Spleen (tissue), 11 donors: ENCODE measurements around the gene KREMEN1. TPM values are rescaled to one million over a fixed set of nuclear protein-coding genes. Genes with fewer than 3 reads are reported as not detected.

Source experiments
- DNase-seq: peaks from one replicate; pipeline ENCODE4 v3.0.0-alpha.2; 2020
- H3K27ac ChIP-seq, 8 donors: fragments of 200-600 bp; sonication (generic) in 7 of 8; 1 replicate in 4 of 8; 2 replicates in 4 of 8; pipeline versions ENCODE4 v1.5.0 to v1.8.0; 2016 to 2021; ENCODE audit warnings: inconsistent platforms in 4 of 8, mild to moderate bottlenecking in 4 of 8, moderate library complexity in 1 of 8
- H3K27me3 ChIP-seq, 7 donors: fragments of 200-600 bp; sonication (generic) in 6 of 7; replicated peaks in 1 of 7; 1 replicate in 4 of 7; 2 replicates in 3 of 7; pipeline versions ENCODE4 v1.5.0 to v1.8.0; 2016 to 2021; ENCODE audit warnings: inconsistent platforms in 3 of 7, mild to moderate bottlenecking in 1 of 7
- H3K36me3 ChIP-seq, 6 donors: fragments of 200-600 bp; sonication (generic) in 5 of 6; 1 replicate in 4 of 6; 2 replicates in 2 of 6; pipeline versions ENCODE4 v1.5.0 to v1.8.0; 2016 to 2021; ENCODE audit warnings: inconsistent platforms in 2 of 6
- H3K4me1 ChIP-seq, 6 donors: fragments of 200-600 bp; sonication (generic) in 5 of 6; 1 replicate in 3 of 6; 2 replicates in 3 of 6; pipeline versions ENCODE4 v1.5.0 to v1.8.0; 2016 to 2021; ENCODE audit warnings: inconsistent platforms in 3 of 6
- H3K4me3 ChIP-seq, 8 donors: fragments of 200-600 bp; sonication (generic) in 7 of 8; 1 replicate in 4 of 8; 2 replicates in 4 of 8; pipeline versions ENCODE4 v1.5.0 to v1.8.0; 2016 to 2021; ENCODE audit warnings: inconsistent platforms in 4 of 8, mild to moderate bottlenecking in 4 of 8, moderate library complexity in 2 of 8
- H3K9me3 ChIP-seq, 8 donors: fragments of 200-600 bp; sonication (generic) in 7 of 8; 1 replicate in 4 of 8; 2 replicates in 4 of 8; pipeline versions ENCODE4 v1.5.0 to v1.8.0; 2016 to 2021; ENCODE audit warnings: inconsistent platforms in 4 of 8
- POLR2A ChIP-seq, 3 donors: fragments of 450-650 bp; IDR thresholded peaks; one replicate each; pipeline ENCODE4 v1.5.1; 2017; ENCODE audit warnings: antibody characterized with exemption in 3 of 3, mild to moderate bottlenecking in 1 of 3
- POLR2AphosphoS5 ChIP-seq, 3 donors: sonication (generic); formaldehyde crosslinking; IDR thresholded peaks; one replicate each; pipeline ENCODE4 v1.5.1; 2017; ENCODE audit warnings: antibody characterized with exemption in 3 of 3
- WGBS, 5 donors: extraction: QIAGEN DNeasy Blood & Tissue Kit in 3 of 5; methylation state at CpG; one replicate each; pipeline versions ENCODE4 v1.1.5 to v1.1.7; 2013 to 2018; 5-methylcytosine and 5-hydroxymethylcytosine counted together
- intact Hi-C: fragments of 100-400 bp; cut with DNase I; formaldehyde crosslinking; loops from one replicate; pipeline ENCODE4 v1.15.0; 2023; ENCODE audit warnings: low total_unique reads
- polyA plus RNA-seq, 3 donors: library from polyadenylated mRNA; stranded (reverse); fragments of 200-250 nt; gene quantifications; one replicate each; pipeline ENCODE4 v1.2.1, GENCODE V29; 2013
- total RNA-seq, 7 donors: library from RNA; depleted of rRNA in 3 of 7; stranded (reverse); fragments of >200 nt in 3 of 7; fragmentation: NEBNext Ultra II Directional in 4 of 7; extraction: Animal tissue kit (Norgen Biotek cat#: 25700) in 4 of 7; gene quantifications; one replicate each; pipeline versions ENCODE4 v1.1.0 to v1.2.1, GENCODE V29; 2016 to 2021
- TF ChIP-seq, protein P1 (sequence below), 11 experiments: fragments of 200-600 bp in 7 of 11; fragments of 450-650 bp in 4 of 11; sonication (generic) in 4 of 11; IDR thresholded peaks in 8 of 11; conservative IDR thresholded peaks in 3 of 11; 1 replicate in 7 of 11; 2 replicates in 4 of 11; pipeline versions ENCODE4 v1.4.0 to v1.8.0; 2016 to 2021; ENCODE audit warnings: antibody characterized with exemption in 11 of 11, inconsistent platforms in 4 of 11, mild to moderate bottlenecking in 1 of 11
- donor health status: healthy with polysubstance abuse.
- donor health status: DM: no; HTN: no; CAD: no; lungs with moderate emphysema.
- donor health status: DM: no; HTN: no; CAD: no.
- donor health status: Bipolar disorder and iron deficiency.
- donor health status: healthy.
- donor health status: DM: no; HTN: no; CAD: no.
- donor health status: DM: yes; HTN: yes; CAD: no.

The KREMEN1 gene
- total and polyA plus RNA-seq, 10 donors = 1.5 to 41.3 (median 25.1) TPM

DNA sequence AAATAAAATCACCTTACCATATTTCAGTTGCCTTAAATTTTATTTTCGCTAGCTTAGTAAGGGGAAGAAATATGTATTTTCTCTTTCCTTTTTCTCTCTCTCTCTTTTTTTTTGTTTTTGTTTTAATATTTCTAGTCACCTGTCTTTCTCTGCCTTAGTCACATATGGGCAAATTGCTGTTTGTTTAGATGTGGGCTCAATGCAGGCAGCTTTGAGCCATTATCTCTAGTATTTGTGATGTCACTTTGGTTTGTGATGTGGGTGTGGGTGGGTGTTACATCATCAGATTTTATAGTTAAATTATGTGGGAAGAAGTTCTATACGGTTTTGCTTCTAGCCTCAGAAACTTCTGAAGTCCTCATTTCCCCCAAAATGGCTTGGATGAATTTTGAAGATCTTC is 11.1 kb upstream of the KREMEN1 start, which contains the start of gene C22orf31:
Gene C22orf31 (minus strand): TSS at position 59 of the 400 bp plus-strand sequence. CDS start 39 bp downstream, at position 20.
- peaks cover 0 to 24% (median 0%) of the 10 kb centered on the region in 7 donors for H3K27me3 ChIP-seq
- H3K9me3 ChIP-seq = no peaks in the 10 kb centered on the region
- TF ChIP-seq POLR2A (IDR thresholded peaks at IDR 0.05) (no peak), POLR2AphosphoS5 (IDR thresholded peaks at IDR 0.05) (no peak)
- TF ChIP-seq, protein P1, sequence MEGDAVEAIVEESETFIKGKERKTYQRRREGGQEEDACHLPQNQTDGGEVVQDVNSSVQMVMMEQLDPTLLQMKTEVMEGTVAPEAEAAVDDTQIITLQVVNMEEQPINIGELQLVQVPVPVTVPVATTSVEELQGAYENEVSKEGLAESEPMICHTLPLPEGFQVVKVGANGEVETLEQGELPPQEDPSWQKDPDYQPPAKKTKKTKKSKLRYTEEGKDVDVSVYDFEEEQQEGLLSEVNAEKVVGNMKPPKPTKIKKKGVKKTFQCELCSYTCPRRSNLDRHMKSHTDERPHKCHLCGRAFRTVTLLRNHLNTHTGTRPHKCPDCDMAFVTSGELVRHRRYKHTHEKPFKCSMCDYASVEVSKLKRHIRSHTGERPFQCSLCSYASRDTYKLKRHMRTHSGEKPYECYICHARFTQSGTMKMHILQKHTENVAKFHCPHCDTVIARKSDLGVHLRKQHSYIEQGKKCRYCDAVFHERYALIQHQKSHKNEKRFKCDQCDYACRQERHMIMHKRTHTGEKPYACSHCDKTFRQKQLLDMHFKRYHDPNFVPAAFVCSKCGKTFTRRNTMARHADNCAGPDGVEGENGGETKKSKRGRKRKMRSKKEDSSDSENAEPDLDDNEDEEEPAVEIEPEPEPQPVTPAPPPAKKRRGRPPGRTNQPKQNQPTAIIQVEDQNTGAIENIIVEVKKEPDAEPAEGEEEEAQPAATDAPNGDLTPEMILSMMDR (IDR thresholded peaks at IDR 0.05 in 8 of 11, conservative IDR thresholded peaks at IDR 0.05 in 3 of 11) = no peak
- H3K27ac ChIP-seq = no peak within 1 kb of the TSS
- intact Hi-C loops = no loop called here
- peaks cover 0 to 19% (median 0%) of the 10 kb centered on the region in 6 donors for H3K4me1 ChIP-seq
- DNase-seq = no peak
- H3K4me3 ChIP-seq = no peak within 1 kb of the TSS
- 51 to 60% (median 58%) methylated on average over 2 of the region's 2 CpGs for WGBS, 5 donors
- H3K36me3 ChIP-seq = no peaks in the 10 kb centered on the region

DNA sequence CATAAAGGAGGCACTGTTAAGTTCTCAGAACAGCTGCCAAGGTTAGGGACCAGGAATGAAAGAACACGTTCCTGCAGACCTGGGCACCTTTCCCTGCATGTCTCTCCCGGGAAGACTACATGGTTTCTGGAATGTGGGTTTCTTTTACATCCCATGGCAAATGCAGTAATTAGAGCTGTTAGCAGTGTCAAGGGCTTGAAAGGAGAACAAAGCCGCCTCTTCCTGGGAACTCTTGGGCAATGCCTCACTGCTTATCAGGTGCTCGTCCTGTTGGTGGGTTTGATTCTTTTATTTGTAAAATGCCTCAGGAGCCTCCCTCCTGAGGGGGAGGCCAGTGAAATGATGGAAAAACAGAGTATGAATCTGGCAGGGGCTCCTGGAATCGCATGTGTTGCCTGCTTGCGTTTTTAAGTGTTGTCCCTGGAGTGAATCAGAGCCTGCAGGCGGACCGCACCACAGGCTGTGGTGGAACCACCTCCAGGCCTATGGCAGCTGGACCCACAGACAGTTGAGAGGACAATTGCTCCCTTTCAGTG is 10.5 kb upstream of the KREMEN1 start:
- no peak for TF ChIP-seq POLR2AphosphoS5 (IDR thresholded peaks at IDR 0.05)
- TF ChIP-seq POLR2A (IDR thresholded peaks at IDR 0.05) = no peak
- TF ChIP-seq, protein P1 (IDR thresholded peaks at IDR 0.05 in 8 of 11, conservative IDR thresholded peaks at IDR 0.05 in 3 of 11) = no peak
- Histone ChIP-seq H3K27me3 (peaks cover 0 to 27% (median 0%) of the 10 kb centered on the region in 7 donors), H3K27ac (no peak overlapping the region), H3K9me3 (no peaks in the 10 kb centered on the region), H3K36me3 (no peaks in the 10 kb centered on the region), H3K4me3 (no peak overlapping the region), H3K4me1 (peaks cover 0 to 19% (median 0%) of the 10 kb centered on the region in 6 donors)
- WGBS, 5 donors = 74 to 86% (median 78%) methylated on average over 8 of the region's 8 CpGs
- intact Hi-C loops = no loop called here
- DNase-seq = no peak

DNA sequence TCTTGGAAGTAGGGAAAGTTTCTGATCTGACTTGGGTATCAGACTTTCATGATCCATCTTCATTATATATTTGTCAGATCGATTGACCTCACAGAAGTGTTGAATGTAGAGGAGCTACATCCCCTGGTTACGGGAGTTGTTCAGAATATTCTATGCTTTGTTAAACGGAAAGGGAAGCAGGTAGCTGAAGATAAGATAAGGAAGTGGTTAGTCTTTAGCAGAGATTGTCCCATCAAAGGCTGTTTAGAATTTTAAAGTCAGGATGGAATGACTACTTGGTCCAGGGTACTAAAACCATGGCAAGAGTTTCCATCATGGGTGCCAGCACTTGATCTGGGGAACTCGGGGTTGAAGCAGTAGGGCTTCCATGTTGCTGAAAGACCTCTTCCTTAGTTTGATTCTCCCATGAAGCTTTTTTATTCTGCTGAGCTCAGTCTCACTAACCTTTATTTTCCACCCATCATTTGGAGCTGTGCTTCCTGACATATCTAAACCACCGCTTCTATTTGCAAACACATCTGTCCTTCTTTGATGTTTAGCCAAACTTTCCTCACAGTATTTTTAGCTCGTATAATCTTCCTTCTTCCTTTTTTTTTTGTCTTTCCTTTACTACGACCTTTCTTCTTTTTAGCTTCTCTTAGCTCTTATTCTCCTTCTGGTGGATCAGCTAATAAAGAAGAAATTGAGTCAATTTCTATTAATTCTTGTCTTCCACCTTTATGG is 7.2 kb upstream of the KREMEN1 start:
- Histone ChIP-seq H3K27ac (no peak overlapping the region), H3K4me1 (peaks cover 0 to 17% (median 0%) of the 10 kb centered on the region in 6 donors), H3K36me3 (no peaks in the 10 kb centered on the region), H3K4me3 (no peak overlapping the region), H3K27me3 (peaks cover 0 to 52% (median 7%) of the 10 kb centered on the region in 7 donors), H3K9me3 (no peaks in the 10 kb centered on the region)
- 15 to 24% (median 18%) methylated on average over 7 of the region's 7 CpGs for WGBS, 5 donors
- no peak for TF ChIP-seq POLR2AphosphoS5 (IDR thresholded peaks at IDR 0.05)
- no peak for TF ChIP-seq POLR2A (IDR thresholded peaks at IDR 0.05)
- TF ChIP-seq, protein P1 (IDR thresholded peaks at IDR 0.05 in 8 of 11, conservative IDR thresholded peaks at IDR 0.05 in 3 of 11) = no peak
- intact Hi-C loops = no loop called here
- DNase-seq = no peak

DNA sequence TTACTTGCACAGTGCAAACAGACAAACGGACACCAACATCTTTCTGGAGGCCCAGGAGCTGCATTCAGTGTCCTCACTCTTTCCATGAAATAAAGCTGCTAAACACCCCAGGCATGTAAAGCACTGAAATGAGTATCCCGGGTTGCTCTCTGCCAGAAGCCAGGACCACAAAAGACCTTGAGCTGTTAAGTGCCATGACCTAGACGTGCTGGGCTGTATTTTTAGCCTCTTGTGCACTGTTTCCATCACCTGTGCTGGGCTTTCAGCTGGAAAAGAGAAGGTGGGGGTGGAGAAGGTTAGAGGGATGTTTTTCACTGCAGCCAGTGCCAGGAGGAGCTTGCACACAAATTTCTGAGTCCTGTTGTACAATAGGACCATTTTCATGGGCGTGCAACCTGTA is 3.4 kb upstream of the KREMEN1 start:
- H3K4me1 ChIP-seq = peaks cover 17 to 46% (median 32%) of the 10 kb centered on the region in 6 donors
- TF ChIP-seq POLR2A (IDR thresholded peaks at IDR 0.05) (no peak), POLR2AphosphoS5 (IDR thresholded peaks at IDR 0.05) (no peak)
- TF ChIP-seq, protein P1 (IDR thresholded peaks at IDR 0.05 in 8 of 11, conservative IDR thresholded peaks at IDR 0.05 in 3 of 11) = no peak
- DNase-seq = no peak
- no peaks in the 10 kb centered on the region for H3K36me3 ChIP-seq
- peaks cover 0 to 65% (median 26%) of the 10 kb centered on the region in 7 donors for H3K27me3 ChIP-seq
- 74 to 83% (median 79%) methylated on average over 4 of the region's 4 CpGs for WGBS, 5 donors
- intact Hi-C loops = no loop called here
- H3K9me3 ChIP-seq = no peaks in the 10 kb centered on the region
- H3K27ac ChIP-seq = no peak overlapping the region
- H3K4me3 ChIP-seq = no peak overlapping the region
